Amygdala (tissue), 56 donors: ENCODE data around the gene MIX23.

ENCODE experiments used
- DNase-seq, 56 donors: peaks; one replicate each; lab custom pipeline; 2025; lab: John Stamatoyannopoulos, UW

The MIX23 gene

GRCh38 chr3:122353893-122354401 lies 29.1 kb downstream of the MIX23 start:
- DNase-seq, result no peak

GRCh38 chr3:122353215-122353614 lies 29.8 kb downstream of the MIX23 start:
- no peak for DNase-seq

GRCh38 chr3:122351612-122352011 lies 31.4 kb downstream of the MIX23 start:
- no peak for DNase-seq

GRCh38 chr3:122350814-122351418 lies 32.1 kb downstream of the MIX23 start:
- peak in 1 of 56 donors; percentile 5 for DNase-seq

- no peak for DNase-seq
These were observed 33.9 kb downstream of the MIX23 start for GRCh38 chr3:122349171-122349570.

GRCh38 chr3:122343654-122344053 lies 39.4 kb downstream of the MIX23 start:
- DNase-seq, result no peak

- no peak for DNase-seq
These were observed 40.2 kb downstream of the MIX23 start for GRCh38 chr3:122342803-122343202.

- no peak for DNase-seq
These were observed 50.5 kb downstream of the MIX23 start for GRCh38 chr3:122332551-122332950.

GRCh38 chr3:122331886-122332285 lies 51.1 kb downstream of the MIX23 start:
- no peak for DNase-seq

GRCh38 chr3:122325769-122326168 lies 57.3 kb downstream of the MIX23 start:
- DNase-seq, result no peak

GRCh38 chr3:122324871-122325323 lies 58.1 kb downstream of the MIX23 start, which contains the start of gene CSTA:
TSS of gene CSTA (plus strand) at chr3:122325248. CDS start at chr3:122325293, 45 bp downstream.
- no peak for DNase-seq

GRCh38 chr3:122322095-122323075 lies 60.6 kb downstream of the MIX23 start:
- no peak for DNase-seq

DNA sequence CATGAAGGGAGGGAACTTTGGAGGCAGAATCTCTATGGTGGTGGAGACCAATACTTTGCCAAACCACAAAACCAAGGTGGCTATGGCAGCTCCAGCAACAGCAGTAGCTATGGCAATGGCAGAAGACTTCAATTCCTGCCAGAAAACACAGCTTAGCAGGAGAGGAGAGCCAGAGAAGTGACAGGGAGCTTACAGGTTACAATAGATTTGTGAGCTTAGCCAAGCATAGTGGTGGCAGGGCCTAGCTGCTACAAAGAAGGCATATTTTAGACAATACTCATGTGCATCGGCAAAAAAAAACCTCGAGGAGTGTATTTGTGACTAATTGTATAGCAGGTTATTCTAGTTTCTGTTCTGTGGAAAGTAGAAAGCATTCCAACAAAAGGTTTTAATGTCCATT lies 64.4 kb downstream of the MIX23 start:
- DNase-seq, result no peak

DNA sequence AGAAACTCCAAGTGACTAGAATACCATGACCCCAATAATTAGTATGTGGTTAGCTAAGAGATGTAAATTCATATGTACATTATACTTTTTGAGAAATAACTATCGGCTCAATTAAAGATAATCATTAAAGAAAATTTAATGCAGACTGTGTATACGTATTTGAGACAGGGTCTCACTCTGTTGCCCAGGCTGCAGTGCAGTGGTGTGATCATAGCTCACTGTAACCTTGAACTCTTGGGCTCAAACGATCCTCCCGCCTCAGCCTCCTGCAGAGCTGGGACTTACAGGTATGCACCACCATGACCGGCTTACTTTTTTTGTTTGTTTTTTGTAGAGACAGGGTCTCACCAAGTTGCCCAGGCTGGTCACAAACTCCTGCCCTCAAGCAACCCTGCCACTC lies 66.7 kb downstream of the MIX23 start:
- no peak for DNase-seq

- no peak for DNase-seq
These were observed 67.4 kb downstream of the MIX23 start for GRCh38 chr3:122315619-122316018.

DNA sequence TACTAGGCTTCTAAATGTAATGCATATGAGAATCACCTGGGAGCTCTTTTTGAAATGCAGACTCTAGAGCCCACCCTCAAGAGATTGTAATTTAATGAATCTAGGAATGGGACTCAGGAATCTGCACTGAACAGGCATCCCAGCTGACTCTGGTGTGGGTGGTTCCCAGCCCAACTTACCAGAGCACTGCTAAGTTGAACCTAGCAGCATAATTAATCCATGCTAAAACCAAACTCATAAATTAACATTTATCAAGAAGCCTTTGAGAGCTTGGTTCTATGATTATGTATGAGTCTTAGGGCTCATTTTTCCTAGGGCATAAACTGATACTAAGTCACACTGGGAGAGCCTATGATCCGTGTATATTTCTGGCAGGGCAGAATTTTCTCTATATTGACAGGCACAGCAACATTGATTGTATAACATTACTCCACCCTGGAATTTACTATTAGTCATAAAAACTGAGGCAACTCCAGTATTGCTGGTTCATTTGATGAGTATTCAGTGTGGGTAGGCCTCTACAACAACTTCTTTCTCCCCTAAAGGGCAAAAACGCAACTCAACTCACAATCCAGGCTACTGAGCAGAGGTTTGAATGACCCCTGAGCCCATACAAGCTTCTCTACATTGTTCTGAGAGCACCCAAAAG lies 68.7 kb downstream of the MIX23 start:
- DNase-seq, result no peak

GRCh38 chr3:122313281-122313680 lies 69.8 kb downstream of the MIX23 start:
- no peak for DNase-seq

- no peak for DNase-seq
These were observed 70.2 kb downstream of the MIX23 start for GRCh38 chr3:122312826-122313225.

GRCh38 chr3:122310361-122310760 lies 72.7 kb downstream of the MIX23 start:
- no peak for DNase-seq
